AG10803 (cell line): ENCODE results near the gene PSMD13.

Experiments used
- DNase-seq: peaks from one replicate; pipeline ENCODE4 v3.0.0; 2010; ENCODE audit warnings: low read depth
- H3K4me3 ChIP-seq: 2 replicates; pipeline ENCODE4 v1.5.1; 2011; ENCODE audit warnings: mild to moderate bottlenecking, low read length, control low read depth
- TF ChIP-seq, protein P1 (sequence below): conservative IDR thresholded peaks from 2 replicates; pipeline ENCODE4 v1.5.1; 2011; ENCODE audit warnings: mild to moderate bottlenecking, low read length, control low read depth, inconsistent platforms

PSMD13 gene

DNA sequence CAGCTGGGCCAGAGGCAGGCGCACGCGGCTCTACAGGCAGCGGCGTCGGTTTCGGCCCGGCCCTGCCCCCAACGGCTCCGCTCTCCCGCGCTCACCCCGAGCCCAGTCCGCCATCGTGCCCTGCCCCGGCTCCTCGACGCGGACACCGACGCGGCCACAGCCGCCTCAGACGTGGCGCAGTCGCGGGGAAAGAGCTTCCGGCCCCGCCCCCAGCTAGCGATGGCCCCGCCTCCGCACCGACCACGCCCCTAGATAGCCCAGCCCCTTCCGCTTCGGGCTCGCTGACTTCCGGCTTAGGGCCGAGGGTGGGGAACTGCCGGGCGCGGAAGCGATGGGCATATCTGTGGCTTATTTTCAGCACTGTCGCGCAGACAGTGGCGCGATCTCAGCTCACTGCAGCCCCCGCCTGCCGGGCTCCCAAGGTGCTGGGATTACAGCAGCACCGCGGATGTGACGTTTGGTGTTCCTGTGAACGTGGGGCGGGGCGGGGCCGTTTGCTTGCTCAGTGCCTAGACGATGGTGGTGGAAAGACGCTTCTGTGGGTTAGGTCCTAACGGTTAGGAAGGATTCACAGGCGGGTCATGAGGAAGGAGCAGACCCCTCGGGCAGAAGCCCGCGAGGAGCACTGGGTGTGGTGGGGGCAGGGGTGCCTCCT, 29.4 kb upstream of the PSMD13 start, which contains the start of the genes BET1L and RIC8A:
BET1L (minus strand) TSS at position 192 of the 655 bp plus-strand sequence; CDS start at position 114, 78 bp downstream.
RIC8A (plus strand) TSS at position 501 of the 655 bp plus-strand sequence. CDS start 1,147 bp downstream, outside the sequence.
- DNase-seq = peak; percentile 99

DNA sequence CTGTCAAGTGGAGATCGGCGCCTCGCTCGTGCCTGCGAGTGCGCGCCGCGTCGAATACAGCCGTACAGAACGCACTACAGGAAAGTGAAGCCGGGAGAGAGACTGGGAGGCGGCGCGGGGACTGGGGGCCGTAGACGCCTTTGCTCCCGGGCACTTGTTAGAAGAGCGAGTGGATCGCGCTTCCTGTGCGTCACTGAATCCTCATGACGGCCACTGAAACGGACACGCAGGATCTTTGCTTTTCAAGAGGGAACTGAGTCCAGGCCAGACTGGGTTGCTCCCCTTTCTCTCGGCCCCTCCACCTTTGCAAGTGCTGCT, 29.0 kb upstream of the PSMD13 start:
- DNase-seq = peak; percentile 64
- TF ChIP-seq, protein P1, sequence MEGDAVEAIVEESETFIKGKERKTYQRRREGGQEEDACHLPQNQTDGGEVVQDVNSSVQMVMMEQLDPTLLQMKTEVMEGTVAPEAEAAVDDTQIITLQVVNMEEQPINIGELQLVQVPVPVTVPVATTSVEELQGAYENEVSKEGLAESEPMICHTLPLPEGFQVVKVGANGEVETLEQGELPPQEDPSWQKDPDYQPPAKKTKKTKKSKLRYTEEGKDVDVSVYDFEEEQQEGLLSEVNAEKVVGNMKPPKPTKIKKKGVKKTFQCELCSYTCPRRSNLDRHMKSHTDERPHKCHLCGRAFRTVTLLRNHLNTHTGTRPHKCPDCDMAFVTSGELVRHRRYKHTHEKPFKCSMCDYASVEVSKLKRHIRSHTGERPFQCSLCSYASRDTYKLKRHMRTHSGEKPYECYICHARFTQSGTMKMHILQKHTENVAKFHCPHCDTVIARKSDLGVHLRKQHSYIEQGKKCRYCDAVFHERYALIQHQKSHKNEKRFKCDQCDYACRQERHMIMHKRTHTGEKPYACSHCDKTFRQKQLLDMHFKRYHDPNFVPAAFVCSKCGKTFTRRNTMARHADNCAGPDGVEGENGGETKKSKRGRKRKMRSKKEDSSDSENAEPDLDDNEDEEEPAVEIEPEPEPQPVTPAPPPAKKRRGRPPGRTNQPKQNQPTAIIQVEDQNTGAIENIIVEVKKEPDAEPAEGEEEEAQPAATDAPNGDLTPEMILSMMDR = no peak
- peak overlapping the region; percentile 99 for H3K4me3 ChIP-seq

More for the DNA sequence above, 29.4 kb upstream of the PSMD13 start, which contains the start of the genes BET1L and RIC8A:
- TF ChIP-seq, protein P1 = no peak
- peak within 1 kb of the TSS; percentile 99 for H3K4me3 ChIP-seq

DNA sequence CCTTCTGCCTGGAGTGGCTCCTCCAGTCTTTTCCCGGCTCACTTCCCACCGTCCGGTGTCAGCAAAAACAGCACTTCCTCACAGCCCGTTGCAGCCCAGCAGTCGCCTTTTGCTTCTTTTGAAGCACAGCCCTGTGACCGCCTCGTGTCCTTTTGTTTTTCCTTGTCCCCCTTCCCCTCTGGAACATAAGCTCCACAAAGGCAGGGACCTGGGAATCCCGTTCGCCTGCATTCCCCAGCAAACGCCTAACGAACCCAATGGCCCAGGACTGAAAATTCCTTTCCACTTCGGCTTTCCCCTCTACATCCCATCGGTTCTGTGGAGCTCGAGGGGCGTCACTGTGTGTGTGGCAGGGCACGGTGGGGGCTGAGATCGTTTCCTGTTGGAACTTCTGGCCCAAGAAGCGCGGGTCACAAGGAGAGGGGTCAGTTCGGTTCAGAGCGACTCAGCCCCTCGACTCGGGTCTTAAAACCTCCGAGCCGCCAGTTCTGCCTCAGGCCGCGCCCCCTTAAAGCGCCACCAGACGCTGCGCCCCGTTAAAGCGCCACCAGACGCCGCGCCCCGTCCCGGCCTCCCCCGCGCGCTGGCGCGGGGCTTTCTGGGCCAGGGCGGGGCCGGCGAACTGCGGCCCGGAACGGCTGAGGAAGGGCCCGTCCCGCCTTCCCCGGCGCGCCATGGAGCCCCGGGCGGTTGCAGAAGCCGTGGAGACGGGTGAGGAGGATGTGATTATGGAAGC, 28.4 kb upstream of the PSMD13 start:
- peak; percentile 69 for DNase-seq
- TF ChIP-seq, protein P1 = no peak; the same call in 1 of the 2 replicates
- peak overlapping the region; percentile 99 for H3K4me3 ChIP-seq

DNA sequence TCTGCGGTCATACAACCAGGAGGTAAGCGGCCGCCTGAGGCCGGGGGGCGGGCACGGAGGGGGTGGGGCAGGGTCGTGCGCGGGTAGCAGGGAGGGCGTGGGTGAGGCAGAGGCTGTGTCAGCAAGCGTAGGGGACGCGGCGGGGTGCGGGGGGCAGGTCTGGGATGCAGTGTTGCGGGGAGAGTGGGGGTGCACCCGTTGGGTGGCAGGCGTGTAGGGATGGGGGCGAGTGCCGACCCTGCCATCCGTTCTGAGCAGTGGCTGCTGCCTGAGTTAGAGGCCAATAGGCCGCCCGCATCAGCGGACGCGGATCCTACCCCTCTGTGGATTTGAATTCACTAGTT, 27.9 kb upstream of the PSMD13 start:
- DNase-seq = no peak
- TF ChIP-seq, protein P1 = no peak
- H3K4me3 ChIP-seq = peak overlapping the region; percentile 99

DNA sequence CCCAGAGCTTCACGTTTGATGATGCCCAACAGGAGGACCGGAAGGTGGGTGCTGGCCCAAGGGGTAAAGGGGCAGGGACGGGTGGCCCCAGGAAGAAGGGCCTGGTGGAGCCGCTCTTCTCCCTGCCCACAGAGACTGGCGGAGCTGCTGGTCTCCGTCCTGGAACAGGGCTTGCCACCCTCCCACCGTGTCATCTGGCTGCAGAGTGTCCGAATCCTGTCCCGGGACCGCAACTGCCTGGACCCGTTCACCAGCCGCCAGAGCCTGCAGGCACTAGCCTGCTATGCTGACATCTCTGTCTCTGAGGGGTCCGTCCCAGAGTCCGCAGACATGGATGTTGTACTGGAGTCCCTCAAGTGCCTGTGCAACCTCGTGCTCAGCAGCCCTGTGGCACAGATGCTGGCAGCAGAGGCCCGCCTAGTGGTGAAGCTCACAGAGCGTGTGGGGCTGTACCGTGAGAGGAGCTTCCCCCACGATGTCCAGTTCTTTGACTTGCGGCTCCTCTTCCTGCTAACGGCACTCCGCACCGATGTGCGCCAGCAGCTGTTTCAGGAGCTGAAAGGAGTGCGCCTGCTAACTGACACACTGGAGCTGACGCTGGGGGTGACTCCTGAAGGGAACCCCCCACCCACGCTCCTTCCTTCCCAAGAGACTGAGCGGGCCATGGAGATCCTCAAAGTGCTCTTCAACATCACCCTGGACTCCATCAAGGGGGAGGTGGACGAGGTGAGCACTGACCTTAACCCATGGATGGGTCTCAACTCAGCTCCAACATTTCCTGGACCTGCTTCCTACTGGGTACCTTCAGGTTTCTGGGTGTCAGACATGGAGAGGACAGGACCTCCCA, 27.3 kb upstream of the PSMD13 start:
- peak; percentile 31 for DNase-seq
- peak overlapping the region; percentile 99 for H3K4me3 ChIP-seq
- TF ChIP-seq, protein P1 = no peak

DNA sequence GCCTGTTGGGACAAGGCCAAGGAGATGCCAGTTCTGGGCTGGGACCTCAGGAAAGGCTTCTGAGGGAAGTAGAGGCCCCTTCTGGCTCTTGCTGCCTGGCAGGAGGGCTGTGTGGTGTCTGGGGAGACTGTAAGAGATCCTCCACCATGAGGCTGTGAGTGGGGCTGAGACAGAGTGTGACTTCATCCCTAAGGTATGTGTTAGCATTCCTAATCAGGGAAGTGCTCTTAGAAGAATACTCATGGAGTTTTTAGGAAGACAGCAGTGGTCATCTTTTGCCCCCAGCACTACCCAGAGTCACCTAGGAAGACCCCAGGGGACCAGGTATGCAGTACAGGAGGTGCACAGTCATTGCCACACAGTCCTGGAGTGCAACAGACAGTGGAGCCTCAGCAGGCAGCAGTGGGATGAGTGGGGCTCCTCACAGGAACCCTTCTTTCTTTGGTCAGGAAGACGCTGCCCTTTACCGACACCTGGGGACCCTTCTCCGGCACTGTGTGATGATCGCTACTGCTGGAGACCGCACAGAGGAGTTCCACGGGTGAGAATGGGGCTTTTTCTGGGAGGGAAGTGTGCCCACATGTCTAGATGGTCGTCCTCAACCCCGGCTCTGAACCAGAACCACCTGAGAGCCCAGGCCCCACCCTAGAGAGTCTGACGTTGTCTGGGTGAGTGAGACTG, 26.5 kb upstream of the PSMD13 start:
- H3K4me3 ChIP-seq = peak overlapping the region; percentile 99
- peak; percentile 87 for DNase-seq
- TF ChIP-seq, protein P1 = no peak
